ENCODE measurements around the gene EFCAB14. TPM values are rescaled to one million over a fixed set of nuclear protein-coding genes. Genes with fewer than 3 reads are reported as not detected.

EFCAB14 gene
- total and polyA plus RNA-seq, 10 of the 15 experiments (the other 5 are each of a cell fraction or from before 2014, with no cell fraction given), result 7.8 to 66.0 (median 41.6) TPM

DNA sequence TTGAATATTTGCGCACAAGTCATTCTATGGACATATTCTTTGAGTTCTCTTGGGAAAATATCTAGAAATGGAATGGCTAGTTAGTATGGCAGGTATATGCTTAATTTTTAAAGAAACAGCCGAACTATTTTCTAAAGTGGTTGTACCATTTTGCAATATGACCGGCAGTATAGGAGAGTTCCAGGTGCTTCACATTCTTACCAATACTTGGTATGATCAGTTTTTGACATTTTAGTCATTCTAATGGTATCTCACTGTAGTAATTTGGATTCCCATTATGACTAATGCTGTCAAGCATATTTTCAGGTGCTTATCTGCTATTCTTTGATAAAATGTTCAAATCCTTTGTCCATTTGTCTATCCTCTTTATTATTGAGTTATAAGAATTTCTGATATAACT is 71.3 kb downstream of the EFCAB14 start (continued):
- TF ChIP-seq, protein P1, sequence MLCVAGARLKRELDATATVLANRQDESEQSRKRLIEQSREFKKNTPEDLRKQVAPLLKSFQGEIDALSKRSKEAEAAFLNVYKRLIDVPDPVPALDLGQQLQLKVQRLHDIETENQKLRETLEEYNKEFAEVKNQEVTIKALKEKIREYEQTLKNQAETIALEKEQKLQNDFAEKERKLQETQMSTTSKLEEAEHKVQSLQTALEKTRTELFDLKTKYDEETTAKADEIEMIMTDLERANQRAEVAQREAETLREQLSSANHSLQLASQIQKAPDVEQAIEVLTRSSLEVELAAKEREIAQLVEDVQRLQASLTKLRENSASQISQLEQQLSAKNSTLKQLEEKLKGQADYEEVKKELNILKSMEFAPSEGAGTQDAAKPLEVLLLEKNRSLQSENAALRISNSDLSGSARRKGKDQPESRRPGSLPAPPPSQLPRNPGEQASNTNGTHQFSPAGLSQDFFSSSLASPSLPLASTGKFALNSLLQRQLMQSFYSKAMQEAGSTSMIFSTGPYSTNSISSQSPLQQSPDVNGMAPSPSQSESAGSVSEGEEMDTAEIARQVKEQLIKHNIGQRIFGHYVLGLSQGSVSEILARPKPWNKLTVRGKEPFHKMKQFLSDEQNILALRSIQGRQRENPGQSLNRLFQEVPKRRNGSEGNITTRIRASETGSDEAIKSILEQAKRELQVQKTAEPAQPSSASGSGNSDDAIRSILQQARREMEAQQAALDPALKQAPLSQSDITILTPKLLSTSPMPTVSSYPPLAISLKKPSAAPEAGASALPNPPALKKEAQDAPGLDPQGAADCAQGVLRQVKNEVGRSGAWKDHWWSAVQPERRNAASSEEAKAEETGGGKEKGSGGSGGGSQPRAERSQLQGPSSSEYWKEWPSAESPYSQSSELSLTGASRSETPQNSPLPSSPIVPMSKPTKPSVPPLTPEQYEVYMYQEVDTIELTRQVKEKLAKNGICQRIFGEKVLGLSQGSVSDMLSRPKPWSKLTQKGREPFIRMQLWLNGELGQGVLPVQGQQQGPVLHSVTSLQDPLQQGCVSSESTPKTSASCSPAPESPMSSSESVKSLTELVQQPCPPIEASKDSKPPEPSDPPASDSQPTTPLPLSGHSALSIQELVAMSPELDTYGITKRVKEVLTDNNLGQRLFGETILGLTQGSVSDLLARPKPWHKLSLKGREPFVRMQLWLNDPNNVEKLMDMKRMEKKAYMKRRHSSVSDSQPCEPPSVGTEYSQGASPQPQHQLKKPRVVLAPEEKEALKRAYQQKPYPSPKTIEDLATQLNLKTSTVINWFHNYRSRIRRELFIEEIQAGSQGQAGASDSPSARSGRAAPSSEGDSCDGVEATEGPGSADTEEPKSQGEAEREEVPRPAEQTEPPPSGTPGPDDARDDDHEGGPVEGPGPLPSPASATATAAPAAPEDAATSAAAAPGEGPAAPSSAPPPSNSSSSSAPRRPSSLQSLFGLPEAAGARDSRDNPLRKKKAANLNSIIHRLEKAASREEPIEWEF (IDR thresholded peaks at IDR 0.05; ENCODE audit: insufficient replicate concordance, low read depth, low read length), result no peak
- no peak for TF ChIP-seq CHD4 (IDR thresholded peaks at IDR 0.05)
- no peak for TF ChIP-seq ESRRA (IDR thresholded peaks at IDR 0.05; ENCODE audit: low read length)
- no peak for TF ChIP-seq BMI1 (IDR thresholded peaks at IDR 0.05; ENCODE audit: borderline replicate concordance)
- TF ChIP-seq, protein P2, sequence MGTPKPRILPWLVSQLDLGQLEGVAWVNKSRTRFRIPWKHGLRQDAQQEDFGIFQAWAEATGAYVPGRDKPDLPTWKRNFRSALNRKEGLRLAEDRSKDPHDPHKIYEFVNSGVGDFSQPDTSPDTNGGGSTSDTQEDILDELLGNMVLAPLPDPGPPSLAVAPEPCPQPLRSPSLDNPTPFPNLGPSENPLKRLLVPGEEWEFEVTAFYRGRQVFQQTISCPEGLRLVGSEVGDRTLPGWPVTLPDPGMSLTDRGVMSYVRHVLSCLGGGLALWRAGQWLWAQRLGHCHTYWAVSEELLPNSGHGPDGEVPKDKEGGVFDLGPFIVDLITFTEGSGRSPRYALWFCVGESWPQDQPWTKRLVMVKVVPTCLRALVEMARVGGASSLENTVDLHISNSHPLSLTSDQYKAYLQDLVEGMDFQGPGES (IDR thresholded peaks at IDR 0.05), result no peak
- TF ChIP-seq SMC3 (IDR thresholded peaks at IDR 0.05; ENCODE audit: borderline replicate concordance, low read length), result no peak
- no peak for TF ChIP-seq CBFB (IDR thresholded peaks at IDR 0.05; ENCODE audit: low read depth)
- TF ChIP-seq YBX1 (IDR thresholded peaks at IDR 0.05), result no peak
- no peak for TF ChIP-seq EED (IDR thresholded peaks at IDR 0.05; ENCODE audit: low read depth)
- no peak for TF ChIP-seq RFX5 (IDR thresholded peaks at IDR 0.05; ENCODE audit: low read depth, low read length)
- no peak for TF ChIP-seq MEF2A (IDR thresholded peaks at IDR 0.05; ENCODE audit: insufficient read depth, low read depth, low read length)
- no peak for TF ChIP-seq NR2C1 (IDR thresholded peaks at IDR 0.05)
